Testis (tissue), 3 donors: ENCODE measurements around the gene SPCS3. TPM values are rescaled to one million over a fixed set of nuclear protein-coding genes. Genes with fewer than 3 reads are reported as not detected.

Source experiments
- DNase-seq: peaks from one replicate; pipeline ENCODE4 v3.0.0-alpha.2; 2019
- H3K27ac ChIP-seq, 2 donors: fragments of 200-600 bp; sonication (generic); one replicate each; pipeline ENCODE4 v1.5.1; 2019
- H3K27me3 ChIP-seq: fragments of 200-600 bp; sonication (generic); one replicate; pipeline ENCODE4 v1.5.1; 2019
- H3K36me3 ChIP-seq: fragments of 200-600 bp; sonication (generic); one replicate; pipeline ENCODE4 v1.5.1; 2017; ENCODE audit warnings: low read depth; ENCODE audit errors: missing control alignments
- H3K4me1 ChIP-seq: fragments of 200-600 bp; sonication (generic); one replicate; pipeline ENCODE4 v1.5.1; 2019
- H3K4me3 ChIP-seq, 2 donors: fragments of 200-600 bp; sonication (generic); one replicate each; pipeline ENCODE4 v1.5.1; 2017 to 2019
- H3K9me3 ChIP-seq: fragments of 200-600 bp; sonication (generic); one replicate; pipeline ENCODE4 v1.5.1; 2017
- POLR2A ChIP-seq: fragments of 450-650 bp; IDR thresholded peaks from one replicate; pipeline ENCODE4 v1.6.1; 2017; ENCODE audit warnings: antibody characterized with exemption, mild to moderate bottlenecking, moderate library complexity
- WGBS, 2 donors: methylation state at CpG; one replicate each; pipeline ENCODE4 v1.1.5; 2018; 5-methylcytosine and 5-hydroxymethylcytosine counted together
- intact Hi-C: fragments of 100-400 bp; cut with DNase I; formaldehyde crosslinking; loops from one replicate; pipeline ENCODE4 v1.15.1; 2023; ENCODE audit warnings: low total_unique reads
- polyA plus RNA-seq: library from polyadenylated mRNA; stranded (reverse); fragments of 350-450 nt; fragmentation: Illumina TruSeq; extraction: RNeasy Lipid Tissue Mini Kit (QIAGEN cat#74804); gene quantifications from one replicate; pipeline ENCODE4 v1.2.3, GENCODE V29; 2014; ENCODE audit warnings: low read depth, low replicate concordance; ENCODE audit not compliant: insufficient read depth
- total RNA-seq, 2 donors: library from RNA; depleted of rRNA; stranded (reverse); fragments of >200 nt; gene quantifications; one replicate each; pipeline ENCODE4 v1.2.3, GENCODE V29; 2016
- TF ChIP-seq, protein P1 (sequence below), 3 experiments: fragments of 450-650 bp in 2 of 3; fragments of 200-600 bp in 1 of 3; sonication (generic) in 1 of 3; IDR thresholded peaks; one replicate each; pipeline ENCODE4 v1.5.1; 2016 to 2019; ENCODE audit warnings: antibody characterized with exemption in 3 of 3, mild to moderate bottlenecking in 2 of 3, moderate library complexity in 1 of 3

The SPCS3 gene
- total and polyA plus RNA-seq, 3 donors from 2014 or later, result 26.6 to 30.2 (median 29.2) TPM

DNA sequence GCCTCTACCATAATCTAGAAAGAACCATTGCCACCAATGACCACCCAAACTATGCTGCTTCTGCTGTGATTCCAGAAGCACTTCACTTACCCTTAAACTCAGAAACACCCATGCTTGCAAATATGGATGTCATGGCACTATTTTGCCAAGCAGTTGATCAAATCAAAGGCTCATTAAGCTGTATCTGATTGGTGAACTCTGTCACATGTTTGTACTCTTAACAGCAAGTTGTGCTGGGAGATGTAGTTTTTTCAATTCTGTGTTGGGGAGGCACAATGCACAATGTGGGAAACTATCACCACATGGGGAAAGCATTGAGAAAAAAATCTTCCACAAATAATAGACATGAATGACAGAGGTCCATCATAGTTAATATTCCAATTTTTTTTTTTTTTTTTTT lies 19.2 kb upstream of the SPCS3 start:
- TF ChIP-seq, protein P1, sequence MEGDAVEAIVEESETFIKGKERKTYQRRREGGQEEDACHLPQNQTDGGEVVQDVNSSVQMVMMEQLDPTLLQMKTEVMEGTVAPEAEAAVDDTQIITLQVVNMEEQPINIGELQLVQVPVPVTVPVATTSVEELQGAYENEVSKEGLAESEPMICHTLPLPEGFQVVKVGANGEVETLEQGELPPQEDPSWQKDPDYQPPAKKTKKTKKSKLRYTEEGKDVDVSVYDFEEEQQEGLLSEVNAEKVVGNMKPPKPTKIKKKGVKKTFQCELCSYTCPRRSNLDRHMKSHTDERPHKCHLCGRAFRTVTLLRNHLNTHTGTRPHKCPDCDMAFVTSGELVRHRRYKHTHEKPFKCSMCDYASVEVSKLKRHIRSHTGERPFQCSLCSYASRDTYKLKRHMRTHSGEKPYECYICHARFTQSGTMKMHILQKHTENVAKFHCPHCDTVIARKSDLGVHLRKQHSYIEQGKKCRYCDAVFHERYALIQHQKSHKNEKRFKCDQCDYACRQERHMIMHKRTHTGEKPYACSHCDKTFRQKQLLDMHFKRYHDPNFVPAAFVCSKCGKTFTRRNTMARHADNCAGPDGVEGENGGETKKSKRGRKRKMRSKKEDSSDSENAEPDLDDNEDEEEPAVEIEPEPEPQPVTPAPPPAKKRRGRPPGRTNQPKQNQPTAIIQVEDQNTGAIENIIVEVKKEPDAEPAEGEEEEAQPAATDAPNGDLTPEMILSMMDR (IDR thresholded peaks at IDR 0.05), result no peak
- TF ChIP-seq POLR2A, result no peak
- no peak for DNase-seq

DNA sequence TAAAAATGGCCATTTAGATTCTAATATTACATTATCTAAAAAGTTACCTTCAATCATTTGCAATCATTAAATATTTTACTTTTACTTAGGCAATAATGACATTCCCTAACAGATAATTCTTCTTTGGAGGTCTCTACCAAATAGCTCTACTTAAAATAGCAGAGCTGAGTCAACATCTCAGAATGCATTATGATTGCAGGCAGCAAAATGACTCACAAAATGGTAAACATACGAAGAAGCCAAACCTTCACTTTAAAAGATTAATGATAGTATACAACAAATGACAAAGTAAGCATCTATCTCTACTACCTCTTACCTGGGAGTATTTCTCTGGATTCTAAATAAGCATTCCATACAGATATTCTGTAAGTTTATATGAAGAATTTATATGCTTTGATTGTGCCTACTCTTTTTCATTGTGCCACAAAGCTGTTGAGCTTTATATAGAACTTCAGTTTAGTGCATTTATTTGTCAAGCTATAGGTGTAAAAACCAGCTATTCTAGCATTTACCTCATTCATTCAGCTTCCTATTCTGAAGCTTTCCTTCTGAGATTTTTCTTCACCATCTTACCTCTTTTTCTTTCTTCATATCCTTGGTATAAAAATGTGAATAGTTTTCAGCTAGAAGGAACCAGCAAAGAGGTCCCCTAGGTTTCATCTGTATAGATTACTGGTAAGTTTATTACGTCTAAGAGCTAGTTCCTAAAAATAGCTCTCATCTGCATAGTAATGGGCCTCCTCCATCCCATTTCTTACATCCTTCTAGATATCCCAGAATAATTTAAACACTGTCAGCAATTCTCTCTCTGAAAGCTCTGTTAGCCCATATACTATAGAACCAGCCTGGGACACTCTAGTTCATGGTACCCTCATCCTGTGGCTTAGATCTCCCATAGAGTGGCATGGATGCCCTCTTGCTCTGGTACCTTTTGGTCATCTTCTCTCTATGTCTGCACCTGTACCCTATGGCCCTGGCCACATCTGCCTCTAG lies 17.2 kb upstream of the SPCS3 start:
- Histone ChIP-seq H3K27ac (no peak overlapping the region), H3K9me3 (no peaks in the 10 kb centered on the region), H3K27me3 (no peaks in the 10 kb centered on the region), H3K36me3 (no peaks in the 10 kb centered on the region), H3K4me3 (no peak overlapping the region), H3K4me1 (no peaks in the 10 kb centered on the region)
- TF ChIP-seq, protein P1 (IDR thresholded peaks at IDR 0.05), result no peak
- TF ChIP-seq POLR2A, result no peak
- no peak for DNase-seq
- 71% methylated on average over 2 of the region's 2 CpGs for WGBS, 2 donors
- intact Hi-C loops, result no loop called here

More for the DNA sequence above, 19.2 kb upstream of the SPCS3 start:
- H3K9me3 ChIP-seq, result no peaks in the 10 kb centered on the region
- H3K36me3 ChIP-seq, result no peaks in the 10 kb centered on the region
- no peak overlapping the region for H3K4me3 ChIP-seq
- H3K27me3 ChIP-seq, result no peaks in the 10 kb centered on the region
- H3K27ac ChIP-seq, result no peak overlapping the region
- intact Hi-C loops, result no loop called here
- no peaks in the 10 kb centered on the region for H3K4me1 ChIP-seq

DNA sequence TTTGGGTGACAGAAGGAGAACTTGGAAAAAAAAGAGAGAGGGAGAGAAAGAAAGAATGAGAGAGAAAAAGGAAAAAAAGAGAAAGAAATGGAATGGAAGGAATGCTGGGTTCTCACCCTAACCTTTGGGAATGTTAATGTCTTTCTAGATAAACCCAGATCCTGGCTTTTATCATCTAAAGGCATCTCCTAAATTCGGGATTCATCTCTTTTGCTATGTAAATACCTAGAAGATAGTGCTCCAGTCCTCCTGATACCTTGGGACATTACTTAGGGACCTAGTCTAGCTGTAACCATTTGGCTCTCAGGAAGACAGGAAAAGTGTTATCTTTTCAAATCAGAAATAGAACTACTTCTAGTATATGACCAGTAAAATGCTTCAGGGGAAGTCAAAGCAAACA lies 15.8 kb upstream of the SPCS3 start:
- no peaks in the 10 kb centered on the region for H3K27me3 ChIP-seq
- no peak for DNase-seq
- H3K36me3 ChIP-seq, result no peaks in the 10 kb centered on the region
- H3K9me3 ChIP-seq, result no peaks in the 10 kb centered on the region
- H3K4me3 ChIP-seq, result no peak overlapping the region
- TF ChIP-seq POLR2A, result no peak
- TF ChIP-seq, protein P1 (IDR thresholded peaks at IDR 0.05), result no peak
- intact Hi-C loops, result no loop called here
- 35 to 44% methylated on average over 1 of the region's 1 CpG for WGBS, 2 donors
- H3K27ac ChIP-seq, result no peak overlapping the region
- H3K4me1 ChIP-seq, result no peaks in the 10 kb centered on the region

DNA sequence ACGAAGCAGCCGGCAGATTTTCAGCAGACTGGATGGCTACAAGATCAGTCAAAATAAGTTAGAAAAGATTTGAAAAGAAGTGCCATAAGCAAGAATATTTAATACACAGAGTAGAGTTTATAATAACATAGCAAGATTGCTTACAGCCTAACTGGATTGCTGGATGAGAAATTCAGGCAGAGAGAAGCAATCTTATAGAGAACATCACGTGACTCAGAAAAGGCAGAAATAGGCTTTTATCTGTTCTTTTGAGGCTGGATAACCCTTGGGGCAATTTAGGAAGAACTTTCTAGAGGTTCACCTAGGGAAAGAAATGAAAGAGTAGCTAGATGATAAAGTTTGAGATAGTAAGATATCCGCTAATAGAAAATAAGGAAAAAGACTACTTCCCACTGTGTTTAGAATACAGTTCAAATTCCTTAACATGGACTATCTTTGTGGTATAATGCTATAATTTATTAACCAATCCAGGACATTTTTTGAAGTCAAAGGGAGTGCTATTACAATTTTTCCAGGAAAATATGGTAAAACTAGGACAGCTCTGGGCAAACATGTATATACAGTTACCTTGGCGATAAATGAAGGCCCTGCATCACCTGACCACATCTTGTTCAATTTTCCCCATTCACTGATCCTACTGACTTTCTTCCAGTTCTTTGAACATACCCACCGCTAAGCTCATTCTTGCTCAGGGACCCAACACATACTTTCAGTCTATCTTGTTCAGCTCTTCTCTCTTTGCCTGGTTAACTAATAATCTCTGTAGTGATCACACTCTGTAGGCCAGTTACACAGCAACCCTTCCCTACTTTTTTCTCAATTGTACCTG lies 12.7 kb upstream of the SPCS3 start:
- Histone ChIP-seq H3K4me1 (no peaks in the 10 kb centered on the region), H3K9me3 (no peaks in the 10 kb centered on the region), H3K4me3 (no peak overlapping the region), H3K27me3 (no peaks in the 10 kb centered on the region), H3K27ac (no peak overlapping the region), H3K36me3 (no peaks in the 10 kb centered on the region)
- TF ChIP-seq POLR2A, result no peak
- TF ChIP-seq, protein P1 (IDR thresholded peaks at IDR 0.05), result no peak
- intact Hi-C loops, result no loop called here
- WGBS, 2 donors, result 60 to 74% methylated on average over 6 of the region's 6 CpGs
- peak; percentile 22 for DNase-seq
